NOMO-1 (cell line): ENCODE results near the gene LFNG.

ENCODE experiments used
- DNase-seq, 2 experiments: peaks; one replicate each; lab custom pipeline; 2025; ENCODE audit not compliant: unreplicated experiment in 2 of 2; lab: John Stamatoyannopoulos, UW

The LFNG gene

GRCh38 chr7:2482725-2483451 is 36.7 kb upstream of the LFNG start:
- no peak for DNase-seq

- DNase-seq: no peak
Measured at GRCh38 chr7:2483494-2483893, 36.1 kb upstream of the LFNG start.

- DNase-seq: no peak
Measured at GRCh38 chr7:2484868-2485267, 34.7 kb upstream of the LFNG start.

- DNase-seq: no peak
Measured at GRCh38 chr7:2487586-2488271, 31.8 kb upstream of the LFNG start.

DNA sequence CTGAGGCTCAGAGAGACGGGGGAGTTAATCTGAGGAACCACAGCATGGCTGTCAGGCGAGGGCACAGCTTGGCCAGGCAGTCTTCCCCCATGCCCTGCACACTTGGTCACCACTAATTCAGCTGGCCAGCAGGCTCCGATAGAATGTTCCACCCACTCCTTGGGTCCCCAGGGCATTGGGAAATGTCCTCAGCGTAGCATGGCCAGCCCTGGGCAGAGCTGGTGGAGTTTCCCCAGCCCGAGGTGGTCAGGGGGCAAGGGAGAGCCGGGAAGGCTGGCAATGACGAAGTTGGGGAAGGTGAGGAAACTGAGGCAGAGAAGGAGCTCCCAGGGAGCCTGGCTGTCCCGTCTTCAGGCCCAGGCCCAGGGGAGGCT is 31.3 kb upstream of the LFNG start:
- no peak for DNase-seq

- DNase-seq: no peak
Measured at GRCh38 chr7:2488681-2489080, 30.9 kb upstream of the LFNG start.

DNA sequence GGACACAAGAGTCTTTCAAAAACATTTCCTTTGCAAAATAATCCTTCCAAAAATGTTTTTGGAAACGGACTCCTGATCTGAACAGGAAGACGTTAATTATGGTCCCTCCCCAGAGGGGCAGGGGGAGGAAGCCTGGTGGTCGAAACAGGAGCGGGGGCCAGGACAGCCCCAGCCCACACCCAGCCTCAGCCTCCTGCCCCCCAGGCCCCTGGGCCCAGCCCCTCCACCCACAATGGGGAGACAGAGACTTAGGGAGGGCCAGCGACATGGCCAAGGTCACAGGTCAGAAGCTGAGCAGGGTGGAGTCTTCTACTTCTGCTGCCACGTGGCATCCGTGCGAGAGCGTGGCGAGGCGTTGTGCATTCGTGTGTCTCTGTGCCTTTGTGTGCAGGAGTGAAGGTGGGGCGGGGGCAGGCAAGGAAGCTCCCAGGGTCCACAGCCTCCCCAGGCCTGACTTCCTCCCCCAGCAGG is 29.4 kb upstream of the LFNG start:
- DNase-seq: no peak

DNA sequence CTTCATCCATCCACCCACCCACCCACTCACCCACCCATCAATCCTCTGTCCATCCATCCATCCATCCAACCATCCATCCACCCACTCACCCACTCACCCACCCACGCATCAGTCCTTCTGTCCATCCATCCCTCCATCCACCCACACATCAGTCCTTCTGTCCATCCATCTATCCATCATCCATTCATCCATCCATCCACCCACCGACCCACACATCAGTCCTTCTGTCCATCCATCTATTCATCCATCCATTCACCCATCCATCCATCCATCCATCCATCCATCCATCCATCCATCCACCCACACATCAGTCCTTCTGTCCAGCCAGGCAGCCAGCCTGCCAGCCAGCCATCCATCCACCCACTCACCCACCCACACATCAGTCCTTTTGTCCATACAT is 27.5 kb upstream of the LFNG start:
- no peak for DNase-seq

DNA sequence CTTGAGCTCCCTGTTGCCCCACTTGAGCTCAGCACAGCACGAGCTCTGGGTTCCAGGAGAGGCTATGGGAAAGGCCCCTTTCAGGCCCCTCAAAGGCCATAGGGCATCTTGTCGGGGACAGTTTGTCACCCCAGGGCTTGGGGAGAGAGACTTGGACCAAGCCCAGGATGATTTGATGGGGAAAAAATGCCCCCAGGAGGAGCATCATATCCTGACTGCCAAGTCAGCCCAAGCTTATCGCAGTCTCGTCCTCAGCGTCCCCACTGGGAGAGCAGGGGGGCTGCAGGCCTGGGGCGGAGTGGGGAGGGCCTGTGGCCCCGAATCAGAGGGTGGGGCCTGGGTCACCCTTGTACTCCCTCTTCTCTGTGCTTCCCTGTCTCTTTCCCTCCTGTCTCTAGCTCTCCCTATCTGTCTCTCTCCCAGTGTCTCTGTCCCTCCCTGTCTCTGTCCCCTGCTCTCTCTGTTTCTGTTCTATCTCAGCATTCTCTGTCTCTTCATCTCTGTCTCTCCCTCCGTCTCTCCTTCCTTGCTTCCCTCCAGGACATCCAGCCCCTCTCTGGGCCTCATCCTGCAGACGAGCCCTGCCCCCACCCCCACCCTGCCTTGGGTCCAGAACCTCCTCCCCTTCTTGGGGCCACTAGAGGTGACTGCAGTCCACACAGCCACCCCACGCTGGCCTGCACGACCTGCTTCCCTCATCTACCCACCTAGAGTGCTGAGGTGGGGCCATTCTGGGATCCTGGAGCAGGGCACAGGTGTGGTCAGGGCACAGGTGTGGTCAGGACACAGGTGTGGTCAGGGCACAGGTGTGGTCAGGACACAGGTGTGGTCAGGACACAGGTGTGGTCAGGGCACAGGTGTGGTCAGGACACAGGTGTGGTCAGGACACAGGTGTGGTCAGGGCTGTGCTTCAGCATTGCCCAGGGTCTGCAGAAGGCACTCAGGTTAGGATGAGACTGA is 26.1 kb upstream of the LFNG start:
- DNase-seq: no peak

GRCh38 chr7:2494191-2495130 is 25.1 kb upstream of the LFNG start:
- DNase-seq: no peak

GRCh38 chr7:2495418-2496299 is 23.9 kb upstream of the LFNG start:
- no peak for DNase-seq

DNA sequence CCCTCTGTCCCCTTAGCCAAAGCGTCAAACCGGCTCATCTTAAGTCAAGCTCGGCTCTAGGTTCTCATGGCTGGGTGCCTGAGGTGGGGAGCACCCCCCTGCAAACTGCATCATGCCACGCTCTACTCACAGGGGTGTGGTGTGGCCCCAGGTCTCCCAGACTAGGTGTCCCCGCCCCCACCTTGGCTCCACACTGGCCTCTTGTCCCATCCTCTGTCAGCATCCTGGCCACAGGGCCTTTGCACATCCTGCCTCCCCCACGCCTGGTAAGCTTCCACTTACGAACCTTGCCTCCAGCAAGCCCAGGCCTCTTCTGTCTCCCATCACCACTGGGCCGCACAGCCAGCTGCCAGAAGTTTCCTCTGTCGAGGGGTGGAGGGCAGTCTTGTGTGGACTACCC is 23.2 kb upstream of the LFNG start:
- no peak for DNase-seq

DNA sequence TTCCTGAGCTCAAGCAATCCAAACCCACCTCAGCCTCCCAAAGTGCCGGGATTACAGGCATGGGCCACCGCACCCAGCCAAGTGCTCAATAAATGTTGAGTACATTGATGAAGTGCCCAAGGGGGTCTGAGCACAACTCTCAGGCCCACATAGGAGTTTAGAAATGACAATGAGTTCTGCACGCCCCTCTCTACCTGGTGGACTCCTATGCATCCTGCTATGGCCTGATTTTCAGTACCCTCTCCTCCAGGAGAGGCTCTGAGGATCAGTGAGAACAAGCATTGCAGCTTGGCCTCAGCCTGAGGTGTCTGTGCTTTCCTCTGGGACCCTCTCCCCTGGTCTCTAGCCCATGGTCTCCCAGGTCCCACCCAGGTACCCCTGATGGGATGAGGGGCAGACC is 22.5 kb upstream of the LFNG start:
- no peak for DNase-seq

DNA sequence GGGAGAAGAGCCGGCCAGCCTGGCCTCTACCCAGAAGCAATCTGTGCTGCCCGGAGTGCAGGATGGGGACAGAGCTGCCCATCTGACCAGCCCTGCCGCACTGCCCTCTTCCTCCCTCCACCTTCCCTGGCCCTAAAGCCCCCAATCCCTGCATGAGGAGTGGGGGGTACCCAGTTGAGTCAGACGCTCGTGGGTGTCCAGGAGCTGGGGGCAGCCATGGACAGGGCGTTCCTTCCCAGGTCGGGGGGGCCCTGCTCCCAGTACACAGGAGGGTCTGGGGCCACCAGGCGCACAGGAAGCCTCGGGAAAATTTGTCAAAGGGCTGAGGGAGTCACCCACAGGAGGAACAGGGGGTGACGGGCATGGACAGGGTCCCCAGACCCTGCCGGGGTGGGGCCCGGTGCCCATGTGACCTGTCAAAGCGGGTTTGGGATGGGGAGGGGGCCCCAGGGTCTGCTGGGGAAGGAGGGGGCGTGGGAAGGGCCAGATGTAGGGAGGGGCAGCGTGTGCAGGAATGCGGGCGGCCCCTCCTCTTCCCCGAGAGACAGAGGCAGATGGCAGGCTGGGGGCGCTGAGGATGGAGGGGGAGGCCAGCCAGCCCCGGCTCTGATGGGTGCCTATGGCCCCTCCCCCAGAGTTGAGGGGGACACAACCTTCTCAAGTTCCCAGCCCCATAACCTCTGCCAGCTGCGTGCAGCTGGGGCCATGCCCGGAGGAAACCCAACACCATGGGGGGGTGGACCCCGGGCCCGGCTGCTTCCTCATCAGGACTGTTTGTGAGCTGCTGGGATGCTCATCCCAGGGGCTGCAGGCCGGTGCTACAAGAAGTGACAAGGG is 21.9 kb upstream of the LFNG start:
- DNase-seq: no peak

DNA sequence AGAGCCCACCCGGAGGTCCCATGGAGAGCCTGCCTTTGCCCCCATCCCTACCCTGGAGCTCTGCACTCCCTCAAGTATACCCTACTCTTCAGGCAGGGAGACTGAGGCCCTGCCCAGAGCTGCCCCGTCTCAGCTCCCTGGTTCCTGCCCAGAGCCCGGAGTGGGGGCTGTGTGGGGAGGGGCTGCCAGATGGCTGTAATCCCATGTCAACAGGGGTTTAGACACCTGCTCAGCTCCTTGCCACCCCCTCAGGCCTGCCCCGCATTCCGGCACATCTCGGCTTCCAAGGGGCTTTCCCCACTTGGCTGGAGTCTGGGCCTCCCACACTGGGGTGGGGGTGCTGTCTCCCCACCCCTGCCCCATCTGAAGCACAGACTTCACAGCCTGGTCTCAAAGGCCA is 20.9 kb upstream of the LFNG start:
- DNase-seq: no peak

DNA sequence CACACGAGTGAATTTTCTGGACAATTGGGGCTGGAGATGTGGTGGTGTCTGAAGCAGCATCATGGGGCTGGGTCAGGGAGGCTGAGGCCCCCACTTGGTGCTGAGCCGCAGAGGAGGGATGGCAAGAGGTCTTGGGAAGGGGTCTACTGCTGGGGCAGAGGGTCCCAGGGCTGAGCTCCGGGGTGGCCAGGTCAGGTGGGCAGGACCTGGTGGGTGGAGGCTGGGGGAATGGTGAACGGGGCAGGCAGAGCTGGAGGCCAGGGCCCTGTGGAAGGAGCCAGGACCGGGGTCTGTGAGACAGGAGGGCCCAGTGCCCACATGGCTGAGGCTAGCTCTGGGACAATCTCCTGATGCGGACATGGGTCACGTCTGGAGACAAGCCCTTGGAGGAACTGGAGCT is 20.4 kb upstream of the LFNG start:
- DNase-seq: no peak

DNA sequence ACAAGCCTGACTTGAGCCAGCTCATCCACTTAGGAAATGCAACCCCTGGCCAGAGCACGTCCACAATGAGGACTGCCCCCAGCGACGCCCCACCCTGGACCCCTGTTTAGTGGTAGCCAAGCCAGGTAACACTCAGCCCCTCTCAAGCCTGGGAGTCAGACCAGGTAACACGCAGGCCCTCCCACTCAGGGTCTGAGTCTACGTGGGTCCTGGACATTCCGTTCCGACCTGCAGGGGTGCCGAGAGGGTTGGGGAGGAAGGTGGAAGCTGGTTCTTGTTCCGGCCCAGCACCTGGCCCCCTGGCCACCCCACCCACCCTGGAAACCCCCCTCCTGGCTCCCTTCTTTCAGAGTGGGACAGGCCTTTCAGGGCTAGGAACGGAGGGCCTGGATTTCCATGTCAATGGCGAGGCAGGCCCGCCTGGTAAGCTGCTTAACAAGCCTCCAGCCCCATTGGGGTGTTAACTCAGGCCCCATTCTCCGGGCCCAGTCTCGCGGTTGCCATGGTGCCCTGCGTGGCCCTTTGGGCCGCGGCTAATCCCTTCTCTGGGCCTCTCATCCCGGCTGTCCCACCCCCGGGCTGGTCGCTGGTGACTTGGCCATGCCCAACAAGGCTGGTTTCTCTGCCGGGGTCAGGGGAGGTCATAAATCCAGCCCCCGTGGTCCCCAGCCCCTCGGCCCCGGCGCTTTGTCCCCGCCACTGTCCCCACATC is 19.7 kb upstream of the LFNG start:
- DNase-seq: no peak

DNA sequence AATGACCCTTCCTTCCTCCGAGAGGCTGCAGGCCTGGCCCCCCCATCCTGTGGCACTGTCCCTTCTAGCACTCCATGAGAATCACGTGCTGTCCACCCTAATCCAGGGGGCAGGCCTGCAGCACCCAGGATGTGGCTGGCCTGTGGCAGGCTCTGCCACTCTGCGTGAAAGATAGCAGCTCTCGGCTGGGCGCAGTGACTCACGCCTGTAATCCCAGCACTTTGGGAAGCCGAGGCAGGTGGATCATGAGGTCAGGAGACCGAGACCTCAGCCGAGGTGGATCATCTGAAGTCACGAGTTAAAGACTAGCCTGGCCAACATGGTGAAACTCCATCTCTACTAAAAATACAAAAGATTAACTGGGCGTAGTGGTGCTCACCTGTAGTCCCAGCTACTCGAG is 18.9 kb upstream of the LFNG start:
- no peak for DNase-seq
